Spinal cord (tissue), 10 donors: ENCODE measurements around the gene BANK1. TPM values are rescaled to one million over a fixed set of nuclear protein-coding genes. Genes with fewer than 3 reads are reported as not detected.

Source experiments
- DNase-seq, 6 donors: peaks; one replicate each; pipeline versions ENCODE4 v3.0.0 to v3.0.0-alpha.2; 2013 to 2015; ENCODE audit warnings: low spot score in 6 of 6, low read depth in 4 of 6
- H3K27ac ChIP-seq: one replicate; pipeline ENCODE4 v1.5.1; 2013; ENCODE audit warnings: low read depth, low read length, control low read depth
- H3K27me3 ChIP-seq: one replicate; pipeline ENCODE4 v1.6.1; 2013; ENCODE audit warnings: low read length; ENCODE audit not compliant: control insufficient read depth, insufficient read depth
- H3K36me3 ChIP-seq: one replicate; pipeline ENCODE4 v1.6.1; 2013; ENCODE audit warnings: low read length; ENCODE audit not compliant: control insufficient read depth, insufficient read depth
- H3K4me1 ChIP-seq: one replicate; pipeline ENCODE4 v1.6.1; 2013; ENCODE audit warnings: low read length; ENCODE audit not compliant: control insufficient read depth, insufficient read depth
- H3K4me3 ChIP-seq: one replicate; pipeline ENCODE4 v1.5.1; 2013; ENCODE audit warnings: low read depth, low read length, control low read depth
- H3K9me3 ChIP-seq: one replicate; pipeline ENCODE4 v1.6.1; 2013; ENCODE audit warnings: low read length; ENCODE audit not compliant: control insufficient read depth, insufficient read depth
- WGBS: methylation state at CpG from one replicate; pipeline ENCODE4 v1.1.5; 2013; ENCODE audit warnings: missing lambda C conversion rate; ENCODE audit not compliant: insufficient coverage; 5-methylcytosine and 5-hydroxymethylcytosine counted together
- polyA plus RNA-seq, 2 donors: library from polyadenylated mRNA; unstranded; fragments of 120-200 nt; gene quantifications; one replicate each; pipeline ENCODE4 v1.2.1, GENCODE V29; 2013; ENCODE audit not compliant: insufficient read length in 2 of 2
- total RNA-seq, 2 donors: library from RNA; depleted of rRNA in 1 of 2; stranded (reverse); fragments of 120-200 nt in 1 of 2; fragments of >200 nt in 1 of 2; gene quantifications; one replicate each; pipeline versions ENCODE4 v1.2.3 to v1.2.4, GENCODE V29; 2013 to 2014
- donor health status: healthy.

The BANK1 gene
- total and polyA plus RNA-seq, 4 donors: 0.61 to 1.5 (median 1.2) TPM

GRCh38 chr4:101801958-101802357 lies 11.4 kb downstream of the BANK1 start:
- no peak for DNase-seq
- WGBS: no CpG with 5 or more reads among the region's 3 CpGs
- H3K4me3 ChIP-seq: no peak overlapping the region
- no peaks in the 10 kb centered on the region for H3K36me3 ChIP-seq
- no peaks in the 10 kb centered on the region for H3K27me3 ChIP-seq
- no peaks in the 10 kb centered on the region for H3K4me1 ChIP-seq
- H3K9me3 ChIP-seq: no peaks in the 10 kb centered on the region
- no peak overlapping the region for H3K27ac ChIP-seq

GRCh38 chr4:101806914-101807313 lies 16.4 kb downstream of the BANK1 start:
- 50% methylated on average over 1 of the region's 2 CpGs for WGBS
- Histone ChIP-seq H3K27me3 (no peaks in the 10 kb centered on the region), H3K27ac (no peak overlapping the region), H3K36me3 (no peaks in the 10 kb centered on the region), H3K4me3 (no peak overlapping the region), H3K4me1 (no peaks in the 10 kb centered on the region), H3K9me3 (no peaks in the 10 kb centered on the region)
- DNase-seq: no peak

- no peaks in the 10 kb centered on the region for H3K27me3 ChIP-seq
These were observed 16.8 kb downstream of the BANK1 start for GRCh38 chr4:101807351-101807750.

GRCh38 chr4:101813604-101814003 lies 23.1 kb downstream of the BANK1 start:
- Histone ChIP-seq H3K4me3 (no peak overlapping the region), H3K27ac (no peak overlapping the region), H3K4me1 (no peaks in the 10 kb centered on the region), H3K36me3 (no peaks in the 10 kb centered on the region), H3K9me3 (no peaks in the 10 kb centered on the region), H3K27me3 (no peaks in the 10 kb centered on the region)
- 91% methylated on average over 4 of the region's 5 CpGs for WGBS
- no peak for DNase-seq

More at GRCh38 chr4:101807351-101807750, 16.8 kb downstream of the BANK1 start:
- Histone ChIP-seq H3K4me1 (no peaks in the 10 kb centered on the region), H3K36me3 (no peaks in the 10 kb centered on the region), H3K9me3 (no peaks in the 10 kb centered on the region), H3K4me3 (no peak overlapping the region), H3K27ac (no peak overlapping the region)
- no peak for DNase-seq
- WGBS: 50% methylated on average over 1 of the region's 2 CpGs

GRCh38 chr4:101818362-101818761 lies 27.8 kb downstream of the BANK1 start:
- H3K36me3 ChIP-seq: no peaks in the 10 kb centered on the region
- no peak overlapping the region for H3K4me3 ChIP-seq
- no peaks in the 10 kb centered on the region for H3K9me3 ChIP-seq
- DNase-seq: no peak
- H3K27me3 ChIP-seq: no peaks in the 10 kb centered on the region
- no peak overlapping the region for H3K27ac ChIP-seq
- H3K4me1 ChIP-seq: no peaks in the 10 kb centered on the region
- whole genome bisulfite sequencing: no CpG with 5 or more reads among the region's 2 CpGs

DNA sequence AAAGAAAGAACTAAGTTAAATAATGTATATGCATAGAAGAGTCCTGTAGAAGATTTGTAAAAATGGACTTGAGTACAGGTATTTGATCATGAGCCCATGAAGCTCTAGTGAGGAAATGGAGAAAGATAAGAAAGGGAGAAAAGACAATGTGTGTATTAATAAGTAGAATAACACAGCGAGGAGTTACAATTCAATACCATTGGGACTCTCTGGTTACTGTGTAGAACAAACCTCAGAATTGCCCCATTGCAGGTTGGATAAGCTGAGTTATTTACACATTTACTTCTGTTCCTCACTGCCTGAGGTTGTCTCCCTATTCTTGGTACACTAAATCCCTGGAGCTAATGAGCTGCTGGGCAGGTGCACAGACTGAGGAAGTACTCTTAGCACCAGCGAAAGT lies 33.3 kb downstream of the BANK1 start:
- Histone ChIP-seq H3K9me3 (no peaks in the 10 kb centered on the region), H3K4me3 (no peak overlapping the region), H3K27ac (no peak overlapping the region), H3K4me1 (no peaks in the 10 kb centered on the region), H3K36me3 (no peaks in the 10 kb centered on the region), H3K27me3 (no peaks in the 10 kb centered on the region)
- DNase-seq: no peak
- 50% methylated on average over 1 of the region's 2 CpGs for WGBS

DNA sequence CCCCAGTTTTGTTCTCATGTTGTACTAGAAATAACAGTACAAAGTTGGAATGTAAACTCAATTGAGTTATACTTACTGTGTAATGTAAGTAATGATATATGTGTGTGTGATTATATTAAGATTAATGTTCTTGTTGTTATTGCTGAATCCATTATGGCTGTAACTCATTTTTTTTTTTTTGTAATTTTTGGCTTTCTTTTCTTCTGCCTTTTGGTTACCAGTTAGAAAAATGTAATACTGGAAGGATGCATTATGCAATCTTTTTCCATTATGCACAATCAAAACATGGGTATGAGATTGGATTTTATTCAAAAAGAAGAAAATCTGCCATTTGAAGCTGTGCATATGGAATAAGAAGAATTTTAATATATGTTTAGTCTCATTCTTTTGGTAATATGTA lies 34.0 kb downstream of the BANK1 start:
- no peak for DNase-seq
- no peak overlapping the region for H3K27ac ChIP-seq
- no peak overlapping the region for H3K4me3 ChIP-seq
- no peaks in the 10 kb centered on the region for H3K36me3 ChIP-seq
- H3K9me3 ChIP-seq: no peaks in the 10 kb centered on the region
- no peaks in the 10 kb centered on the region for H3K4me1 ChIP-seq
- no peaks in the 10 kb centered on the region for H3K27me3 ChIP-seq

- Histone ChIP-seq H3K36me3 (no peaks in the 10 kb centered on the region), H3K9me3 (no peaks in the 10 kb centered on the region), H3K27ac (no peak overlapping the region), H3K27me3 (no peaks in the 10 kb centered on the region), H3K4me1 (no peaks in the 10 kb centered on the region), H3K4me3 (no peak overlapping the region)
- DNase-seq: no peak
- WGBS: no CpG with 5 or more reads among the region's 2 CpGs
These were observed 35.4 kb downstream of the BANK1 start for GRCh38 chr4:101825953-101826352.

DNA sequence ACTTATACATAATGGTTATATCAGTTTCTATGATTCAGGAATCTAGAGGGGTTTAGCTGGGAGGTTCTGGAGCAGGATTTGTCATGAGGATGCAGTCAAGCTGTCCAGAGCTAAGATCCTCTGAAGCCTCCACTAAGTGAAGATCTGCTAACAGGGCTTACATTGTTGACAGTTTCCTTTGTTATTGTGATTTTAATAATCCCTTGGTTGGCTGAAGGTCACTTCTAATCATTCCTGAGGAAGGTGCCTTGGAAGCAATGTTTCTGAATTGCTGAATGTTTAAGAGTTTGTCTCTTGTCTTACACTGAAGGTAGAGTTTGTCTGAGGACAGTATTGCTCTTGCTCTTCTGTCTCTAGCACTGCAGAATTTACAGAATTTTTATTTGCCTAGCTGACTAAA lies 41.3 kb downstream of the BANK1 start:
- no peaks in the 10 kb centered on the region for H3K36me3 ChIP-seq
- DNase-seq: no peak
- H3K9me3 ChIP-seq: no peaks in the 10 kb centered on the region
- no peak overlapping the region for H3K4me3 ChIP-seq
- H3K27me3 ChIP-seq: no peaks in the 10 kb centered on the region
- H3K4me1 ChIP-seq: no peaks in the 10 kb centered on the region
- H3K27ac ChIP-seq: no peak overlapping the region

GRCh38 chr4:101833480-101833879 lies 43.0 kb downstream of the BANK1 start:
- H3K27ac ChIP-seq: no peak overlapping the region
- no CpG with 5 or more reads among the region's 1 CpG for WGBS
- no peaks in the 10 kb centered on the region for H3K27me3 ChIP-seq
- no peaks in the 10 kb centered on the region for H3K4me1 ChIP-seq
- DNase-seq: no peak
- no peaks in the 10 kb centered on the region for H3K9me3 ChIP-seq
- no peaks in the 10 kb centered on the region for H3K36me3 ChIP-seq
- H3K4me3 ChIP-seq: no peak overlapping the region
